CD4-positive, alpha-beta T cell (primary cell): ENCODE measurements around the gene BMPR1A. TPM values are rescaled to one million over a fixed set of nuclear protein-coding genes. Genes with fewer than 3 reads are reported as not detected.
"Not testable (repeated sequence)": the region's sequence is repeated elsewhere in the genome, so short reads cannot be mapped to it uniquely, and the experiment has no call there.

Source experiments
- ATAC-seq: fragments of 200-7000 bp; cut with Tn5 transposase; one replicate; pipeline ENCODE4 v1.10.0; 2022; ENCODE audit warnings: mild to moderate bottlenecking; ENCODE audit not compliant: poor library complexity
- CTCF ChIA-PET: fragments of 350-600 bp; sonication (Branson Sonifier 250); formaldehyde crosslinking; loops from one replicate; lab custom pipeline; 2021; ENCODE audit warnings: antibody characterized with exemption, inconsistent platforms; lab: Charles Lee
- POLR2A ChIA-PET: fragments of 350-600 bp; sonication (Branson Sonifier 250); formaldehyde crosslinking; loops from one replicate; lab custom pipeline; 2021; ENCODE audit warnings: antibody characterized with exemption, inconsistent platforms; lab: Charles Lee
- DNase-seq, 14 experiments: peaks; one replicate each; pipeline ENCODE4 v3.0.0-alpha.2; 2013 to 2020; ENCODE audit warnings: mixed read lengths in 2 of 14
- H3K27ac ChIP-seq, 2 donors: one replicate each; pipeline versions ENCODE4 v1.5.1 to v1.7.0; 2013; ENCODE audit warnings: low read length in 2 of 2, low read depth in 1 of 2, mild to moderate bottlenecking in 1 of 2
- H3K27me3 ChIP-seq, 2 experiments: 1 replicate in 1 of 2; 2 replicates in 1 of 2; pipeline versions ENCODE4 v1.6.1 to v1.7.0; 2013; ENCODE audit warnings: low read length in 2 of 2, control low read depth in 1 of 2, mild to moderate bottlenecking in 1 of 2, moderate library complexity in 1 of 2; ENCODE audit not compliant: insufficient read depth in 2 of 2, control insufficient read depth in 1 of 2
- H3K36me3 ChIP-seq: one replicate; pipeline ENCODE4 v1.6.1; 2013; ENCODE audit warnings: low read length, control low read depth; ENCODE audit not compliant: insufficient read depth
- H3K4me1 ChIP-seq: one replicate; pipeline ENCODE4 v1.6.1; 2013; ENCODE audit warnings: low read length, control low read depth; ENCODE audit not compliant: insufficient read depth
- H3K4me3 ChIP-seq: one replicate; pipeline ENCODE4 v1.5.1; 2013; ENCODE audit warnings: mild to moderate bottlenecking, low read length, moderate library complexity
- H3K9me3 ChIP-seq, 2 experiments: 1 replicate in 1 of 2; 2 replicates in 1 of 2; pipeline versions ENCODE4 v1.6.1 to v1.7.0; 2013; ENCODE audit warnings: low read length in 2 of 2, mild to moderate bottlenecking in 2 of 2, control low read depth in 1 of 2, moderate library complexity in 1 of 2; ENCODE audit not compliant: control insufficient read depth in 1 of 2, insufficient read depth in 1 of 2
- H3K27ac Mint-ChIP-seq: one replicate; pipeline ENCODE4 v1.8.0; 2020; ENCODE audit warnings: mixed read lengths
- H3K27me3 Mint-ChIP-seq: one replicate; pipeline ENCODE4 v1.8.0; 2021; ENCODE audit warnings: mixed read lengths
- H3K36me3 Mint-ChIP-seq: one replicate; pipeline ENCODE4 v1.8.0; 2021; ENCODE audit warnings: low read depth, mixed read lengths
- H3K4me1 Mint-ChIP-seq: one replicate; pipeline ENCODE4 v1.8.0; 2021; ENCODE audit warnings: low read depth, mixed read lengths
- H3K4me3 Mint-ChIP-seq: one replicate; pipeline ENCODE4 v1.8.0; 2020; ENCODE audit warnings: mild to moderate bottlenecking, mixed read lengths
- H3K9me3 Mint-ChIP-seq: one replicate; pipeline ENCODE4 v1.8.0; 2020; ENCODE audit warnings: mixed read lengths
- CTCF ChIP-seq: fragments of 200-600 bp; IDR thresholded peaks from one replicate; pipeline ENCODE4 v1.8.0; 2022; ENCODE audit warnings: antibody characterized with exemption, mild to moderate bottlenecking
- intact Hi-C, 2 experiments: fragments of 100-400 bp; cut with DNase I in 1 of 2; cut with micrococcal nuclease in 1 of 2; formaldehyde crosslinking; loops; one replicate each; pipeline versions ENCODE4 v1.15.1 to v1.9.0; 2023 to 2025; cut with DNase I, micrococcal nuclease
- total RNA-seq, 174 experiments: library from RNA in 2 of 174; stranded (reverse) in 2 of 174; gene quantifications; one replicate each; pipeline ENCODE4 v1.2.3 and lab custom pipeline; 2021 to 2026

The BMPR1A gene
- total RNA-seq, 2 experiments from 2014 or later: 1.9 to 2.6 TPM

DNA sequence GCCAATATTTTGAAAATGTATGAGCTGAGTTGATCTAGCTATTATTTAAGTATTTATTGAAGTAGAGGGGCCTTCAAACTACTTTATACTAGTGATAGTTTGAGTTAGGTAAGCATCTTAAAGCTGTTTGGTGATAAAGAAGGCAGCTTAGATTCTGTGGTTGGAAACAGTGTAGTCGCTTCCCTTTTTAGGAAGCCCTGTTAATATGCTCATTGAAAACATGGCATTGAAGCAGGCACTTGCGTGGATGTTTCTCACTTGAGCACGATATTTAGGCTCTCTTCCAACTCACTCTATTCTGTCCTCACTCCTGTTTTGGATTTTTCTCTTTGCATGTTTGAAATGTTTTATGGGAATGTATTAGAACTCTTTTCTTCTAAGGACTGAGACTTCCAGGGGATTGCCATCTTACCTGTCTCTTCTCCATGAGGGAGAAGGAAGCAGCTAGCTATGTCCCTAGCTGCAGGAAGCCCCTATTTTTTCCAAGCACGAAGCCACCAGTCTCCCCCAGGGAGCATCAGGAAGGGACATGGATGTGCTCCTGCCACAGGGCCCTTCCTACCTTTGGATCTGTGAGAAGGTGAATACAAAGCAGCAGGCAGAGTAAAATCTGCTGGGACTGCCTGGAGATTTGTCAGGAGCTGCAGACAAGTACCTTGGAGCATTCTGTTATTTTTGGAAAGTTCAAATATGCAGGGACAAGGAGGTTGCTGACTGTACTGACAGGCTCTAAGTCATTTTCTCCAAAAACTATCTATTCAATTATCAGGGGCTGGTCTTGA lies 22.0 kb upstream of the BMPR1A start:
- no peaks in the 10 kb centered on the region for H3K36me3 Mint-ChIP-seq
- no peaks in the 10 kb centered on the region for H3K9me3 ChIP-seq
- peaks cover 9% of the 10 kb centered on the region for H3K27me3 Mint-ChIP-seq
- H3K27ac Mint-ChIP-seq: no peak overlapping the region
- H3K27me3 ChIP-seq: no peaks in the 10 kb centered on the region
- intact Hi-C loops: no loop called here
- H3K36me3 ChIP-seq: no peaks in the 10 kb centered on the region
- H3K27ac ChIP-seq: no peak overlapping the region
- TF ChIP-seq CTCF: no peak
- CTCF ChIA-PET: no interaction called here
- H3K4me1 Mint-ChIP-seq: no peaks in the 10 kb centered on the region
- DNase-seq (no peak), ATAC-seq (no peak)
- no peaks in the 10 kb centered on the region for H3K4me1 ChIP-seq
- H3K4me3 Mint-ChIP-seq: no peak overlapping the region
- POLR2A ChIA-PET: no interaction called here
- H3K4me3 ChIP-seq: no peak overlapping the region
- H3K9me3 Mint-ChIP-seq: no peaks in the 10 kb centered on the region

GRCh38 chr10:86735278-86735677 lies 21.1 kb upstream of the BMPR1A start:
- DNase-seq, H3K36me3 ChIP-seq, H3K9me3 Mint-ChIP-seq, H3K4me1 Mint-ChIP-seq, H3K4me3 Mint-ChIP-seq, CTCF ChIA-PET, POLR2A ChIA-PET, H3K4me1 ChIP-seq, ATAC-seq, H3K36me3 Mint-ChIP-seq, H3K4me3 ChIP-seq, H3K27me3 Mint-ChIP-seq, intact Hi-C loops, H3K27ac Mint-ChIP-seq, H3K9me3 ChIP-seq, H3K27me3 ChIP-seq, H3K27ac ChIP-seq: not testable (repeated sequence)

DNA sequence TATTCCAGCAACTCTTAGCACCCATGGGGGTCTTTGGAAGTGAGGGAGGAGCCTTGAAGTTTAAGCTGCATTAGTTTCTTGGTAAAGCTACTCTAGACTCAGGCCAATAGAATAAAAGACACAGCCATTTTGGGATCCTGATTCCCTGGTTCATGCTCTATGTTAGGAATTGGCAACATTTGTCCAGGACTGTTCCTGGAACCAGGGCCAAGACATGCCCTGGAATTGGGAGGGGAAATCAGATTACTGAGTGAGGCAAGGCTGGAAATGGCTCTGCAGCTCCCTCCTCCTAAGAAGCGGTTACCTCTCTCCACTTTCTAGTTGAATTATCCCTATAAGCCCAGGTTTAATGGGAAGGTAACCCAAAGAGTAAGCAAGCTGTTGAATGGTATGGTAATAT lies 14.2 kb upstream of the BMPR1A start:
- Mint-ChIP-seq H3K4me3 (no peak overlapping the region), H3K36me3 (no peaks in the 10 kb centered on the region), H3K27me3 (peaks cover 4% of the 10 kb centered on the region), H3K4me1 (no peaks in the 10 kb centered on the region), H3K9me3 (no peaks in the 10 kb centered on the region), H3K27ac (no peak overlapping the region)
- no peak overlapping the region for H3K4me3 ChIP-seq
- no peaks in the 10 kb centered on the region for H3K4me1 ChIP-seq
- intact Hi-C loops: no loop called here
- no peak overlapping the region for H3K27ac ChIP-seq
- no peak for DNase-seq
- no peak for ATAC-seq
- ChIA-PET POLR2A (no interaction called here), CTCF (interaction anchor here (0.9 kb wide), 1 partner anchor 10 kb away, joined by 3 read pairs; no protein-coding TSS in a partner anchor)
- no peak for TF ChIP-seq CTCF
- no peaks in the 10 kb centered on the region for H3K9me3 ChIP-seq
- no peaks in the 10 kb centered on the region for H3K27me3 ChIP-seq
- H3K36me3 ChIP-seq: no peaks in the 10 kb centered on the region
